Right renal cortex interstitium (tissue), 3 donors: ENCODE data around the gene SLC22A17. TPM values are rescaled to one million over a fixed set of nuclear protein-coding genes. Genes with fewer than 3 reads are reported as not detected.

Experiments
- polyA plus RNA-seq, 3 donors: library from polyadenylated mRNA; unstranded; fragments of 120-200 nt; gene quantifications; one replicate each; pipeline ENCODE4 v1.2.1, GENCODE V29; 2013; ENCODE audit not compliant: insufficient read length in 3 of 3

Gene SLC22A17
- polyA plus RNA-seq, 3 donors = 50.0 to 51.5 (median 50.4) TPM

Other genes with a start within 250 kb of the SLC22A17 start
- under 1 TPM in 1 of 3 donors, not detected in 2; 0.08 TPM for gene CIROP, start 247.9 kb downstream of the SLC22A17 start, polyA plus RNA-seq
- gene CEBPE, start 233.6 kb downstream of the SLC22A17 start, polyA plus RNA-seq = under 1 TPM; 0.08 to 0.21 (median 0.19) TPM
- gene SLC7A8, start 169.2 kb downstream of the SLC22A17 start, polyA plus RNA-seq = 10 to 100 TPM; 83.4 to 94.0 (median 86.9) TPM
- 1 to 10 TPM; 1.4 to 1.6 (median 1.4) TPM for gene RNF212B, start 115.0 kb downstream of the SLC22A17 start, polyA plus RNA-seq
- 10 to 100 TPM; 26.5 to 28.1 (median 26.9) TPM for gene HOMEZ, start 66.8 kb downstream of the SLC22A17 start, polyA plus RNA-seq
- 10 to 100 TPM; 19.1 to 23.4 (median 19.3) TPM for gene PPP1R3E, start 50.0 kb downstream of the SLC22A17 start, polyA plus RNA-seq
- gene BCL2L2, start 46.1 kb downstream of the SLC22A17 start, polyA plus RNA-seq = 10 to 100 TPM; 38.8 to 41.7 (median 39.1) TPM
- gene PABPN1, start 31.4 kb downstream of the SLC22A17 start, polyA plus RNA-seq = 100 to 1,000 TPM; 235 to 262 (median 252) TPM
- 10 to 100 TPM; 28.1 to 29.7 (median 29.5) TPM for gene EFS, start 12.3 kb upstream of the SLC22A17 start, polyA plus RNA-seq
- not detected for gene IL25, start 19.9 kb upstream of the SLC22A17 start, polyA plus RNA-seq
- 1 to 10 TPM; 2.2 to 3.9 (median 2.9) TPM for gene CMTM5, start 24.2 kb upstream of the SLC22A17 start, polyA plus RNA-seq
- gene MYH6, start 55.4 kb upstream of the SLC22A17 start, polyA plus RNA-seq = under 1 TPM; 0.18 to 0.21 (median 0.19) TPM
- 1 to 10 TPM in 2 of 3 donors, under 1 TPM in 1; 0.25 to 6.7 (median 2.1) TPM for gene MYH7, start 82.8 kb upstream of the SLC22A17 start, polyA plus RNA-seq
- gene NGDN, start 116.8 kb upstream of the SLC22A17 start, polyA plus RNA-seq = 10 to 100 TPM; 71.4 to 81.2 (median 76.7) TPM
- gene ZFHX2, start 198.9 kb upstream of the SLC22A17 start, polyA plus RNA-seq = 1 to 10 TPM; 6.7 to 7.3 (median 7.2) TPM
- gene THTPA, start 203.4 kb upstream of the SLC22A17 start, polyA plus RNA-seq = 10 to 100 TPM; 14.2 to 18.5 (median 17.4) TPM
- 10 to 100 TPM; 57.6 to 67.8 (median 60.9) TPM for gene AP1G2, start 214.9 kb upstream of the SLC22A17 start, polyA plus RNA-seq
- gene JPH4, start 225.9 kb upstream of the SLC22A17 start, polyA plus RNA-seq = 10 to 100 TPM in 1 of 3 donors, 1 to 10 TPM in 2; 8.5 to 10.3 (median 9.1) TPM